B cell (primary cell): ENCODE data around the gene TATDN2. TPM values are rescaled to one million over a fixed set of nuclear protein-coding genes. Genes with fewer than 3 reads are reported as not detected.

Source experiments
- ATAC-seq: fragments of 200-7000 bp; cut with Tn5 transposase; one replicate; pipeline ENCODE4 v1.10.0; 2021; ENCODE audit warnings: low read depth, mild to moderate bottlenecking, moderate number of reproducible peaks, moderate library complexity
- CTCF ChIA-PET: fragments of 350-600 bp; sonication (Branson Sonifier 250); formaldehyde crosslinking; loops from one replicate; lab custom pipeline; 2021; ENCODE audit warnings: antibody characterized with exemption, inconsistent platforms; lab: Charles Lee
- POLR2A ChIA-PET: fragments of 350-600 bp; sonication (Branson Sonifier 250); formaldehyde crosslinking; loops from one replicate; lab custom pipeline; 2021; ENCODE audit warnings: antibody characterized with exemption; lab: Charles Lee
- DNase-seq: peaks from one replicate; pipeline ENCODE4 v3.0.0; 2013
- H2AFZ ChIP-seq: 2 replicates; pipeline ENCODE4 v1.6.1; 2012; ENCODE audit warnings: mild to moderate bottlenecking, low read depth, low read length; ENCODE audit not compliant: insufficient read depth, poor library complexity, severe bottlenecking
- H3K27ac ChIP-seq, 2 donors: 1 replicate in 1 of 2; 2 replicates in 1 of 2; pipeline ENCODE4 v1.5.1; 2012 to 2013; ENCODE audit warnings: low read length in 2 of 2, mild to moderate bottlenecking in 2 of 2, moderate library complexity in 1 of 2
- H3K27me3 ChIP-seq, 4 experiments: fragments of 200-600 bp in 1 of 4; sonication (generic) in 1 of 4; replicated peaks in 1 of 4; 1 replicate in 2 of 4; 2 replicates in 2 of 4; pipeline versions ENCODE4 v1.6.1 to v1.7.0; 2013 to 2016; ENCODE audit warnings: low read length in 3 of 4, mild to moderate bottlenecking in 2 of 4, mixed read lengths in 1 of 4, moderate library complexity in 1 of 4; ENCODE audit not compliant: insufficient read depth in 4 of 4, control insufficient read depth in 3 of 4; ENCODE audit errors: control extremely low read depth in 1 of 4
- H3K36me3 ChIP-seq, 2 experiments: replicated peaks in 1 of 2; 1 replicate in 1 of 2; 2 replicates in 1 of 2; pipeline versions ENCODE4 v1.6.1 to v1.7.1; 2013; ENCODE audit warnings: low read length in 1 of 2; ENCODE audit not compliant: insufficient read depth in 2 of 2, control insufficient read depth in 1 of 2; ENCODE audit errors: control extremely low read depth in 1 of 2, extremely low read depth in 1 of 2
- H3K4me1 ChIP-seq, 2 donors: fragments of 200-600 bp in 1 of 2; sonication (generic) in 1 of 2; 1 replicate in 1 of 2; 2 replicates in 1 of 2; pipeline versions ENCODE4 v1.5.1 to v1.6.1; 2013 to 2017; ENCODE audit warnings: low read length in 2 of 2; ENCODE audit not compliant: control insufficient read depth in 2 of 2, insufficient read depth in 2 of 2
- H3K4me2 ChIP-seq: replicated peaks from 2 replicates; pipeline ENCODE3; 2012; ENCODE audit warnings: mild to moderate bottlenecking, low read depth, low read length; ENCODE audit not compliant: poor library complexity, severe bottlenecking
- H3K4me3 ChIP-seq, 5 experiments: fragments of 200-600 bp in 1 of 5; sonication (generic) in 1 of 5; 1 replicate in 3 of 5; 2 replicates in 2 of 5; pipeline versions ENCODE4 v1.5.1 to v1.7.0; 2011 to 2016; ENCODE audit warnings: low read length in 4 of 5, mild to moderate bottlenecking in 4 of 5, low read depth in 2 of 5, control low read depth in 1 of 5, moderate library complexity in 1 of 5; ENCODE audit not compliant: insufficient read depth in 1 of 5; ENCODE audit errors: control extremely low read depth in 1 of 5, extremely low read depth in 1 of 5
- H3K79me2 ChIP-seq: fragments of 200-600 bp; sonication (generic); one replicate; pipeline ENCODE4 v1.6.0; 2016; ENCODE audit warnings: low read length; ENCODE audit not compliant: control insufficient read depth, insufficient read depth
- H3K9ac ChIP-seq: fragments of 200-600 bp; sonication (generic); 2 replicates; pipeline ENCODE4 v1.6.1; 2017; ENCODE audit warnings: mild to moderate bottlenecking, low read length, moderate library complexity
- H3K9me3 ChIP-seq, 3 donors: one replicate each; pipeline versions ENCODE4 v1.6.1 to v1.7.1; 2013; ENCODE audit warnings: low read length in 2 of 3; ENCODE audit not compliant: control insufficient read depth in 2 of 3, insufficient read depth in 1 of 3; ENCODE audit errors: control extremely low read depth in 1 of 3
- H4K20me1 ChIP-seq: 2 replicates; pipeline ENCODE4 v1.6.0; 2012; ENCODE audit warnings: mild to moderate bottlenecking, low read length; ENCODE audit not compliant: insufficient read depth, control insufficient read depth, poor library complexity, severe bottlenecking
- H3K27ac Mint-ChIP-seq: one replicate; pipeline ENCODE4 v1.8.0; 2021; ENCODE audit warnings: mixed read lengths
- H3K27me3 Mint-ChIP-seq: one replicate; pipeline ENCODE4 v1.8.0; 2021; ENCODE audit warnings: mixed read lengths
- H3K4me1 Mint-ChIP-seq: one replicate; pipeline ENCODE4 v1.8.0; 2021; ENCODE audit warnings: mixed read lengths
- H3K4me3 Mint-ChIP-seq: one replicate; pipeline ENCODE4 v1.8.0; 2021; ENCODE audit warnings: mixed read lengths
- H3K9me3 Mint-ChIP-seq: one replicate; pipeline ENCODE4 v1.8.0; 2022; ENCODE audit warnings: mixed read lengths; ENCODE audit not compliant: insufficient read depth
- CTCF ChIP-seq: fragments of 200-600 bp; IDR thresholded peaks from one replicate; pipeline ENCODE4 v1.8.0; 2022; ENCODE audit warnings: antibody characterized with exemption, mild to moderate bottlenecking
- EZH2 ChIP-seq: IDR thresholded peaks from 2 replicates; pipeline ENCODE4 v1.6.1; 2012; ENCODE audit warnings: borderline replicate concordance, low read depth, mild to moderate bottlenecking, moderate library complexity, low read length; ENCODE audit not compliant: insufficient read depth, poor library complexity, severe bottlenecking
- WGBS: methylation state at CpG from one replicate; pipeline ENCODE4 v1.1.5; 2013; ENCODE audit warnings: missing lambda C conversion rate; ENCODE audit not compliant: insufficient coverage; 5-methylcytosine and 5-hydroxymethylcytosine counted together
- intact Hi-C: fragments of 100-400 bp; cut with micrococcal nuclease; formaldehyde crosslinking; loops from one replicate; pipeline ENCODE4 v1.10.0; 2022
- polyA plus RNA-seq: library from polyadenylated mRNA; depleted of rRNA; stranded (reverse); fragments of >200 nt; gene quantifications from 2 replicates; pipeline ENCODE4 v1.2.3, GENCODE V29; 2012
- total RNA-seq, 2 donors: library from RNA; stranded (reverse); fragments of 120-200 nt in 1 of 2; gene quantifications; 1 replicate in 1 of 2; 2 replicates in 1 of 2; pipeline versions ENCODE4 v1.2.3 to v1.2.4, GENCODE V29; 2013 to 2022

The TATDN2 gene
- total and polyA plus RNA-seq, 2 donors (not counting 1 experiment from before 2014, with no cell fraction given): 24.7 to 62.9 TPM

GRCh38 chr3:10233988-10234387, 14.3 kb upstream of the TATDN2 start:
- WGBS: 92% methylated on average over 12 of the region's 13 CpGs
- no peak for TF ChIP-seq EZH2

DNA sequence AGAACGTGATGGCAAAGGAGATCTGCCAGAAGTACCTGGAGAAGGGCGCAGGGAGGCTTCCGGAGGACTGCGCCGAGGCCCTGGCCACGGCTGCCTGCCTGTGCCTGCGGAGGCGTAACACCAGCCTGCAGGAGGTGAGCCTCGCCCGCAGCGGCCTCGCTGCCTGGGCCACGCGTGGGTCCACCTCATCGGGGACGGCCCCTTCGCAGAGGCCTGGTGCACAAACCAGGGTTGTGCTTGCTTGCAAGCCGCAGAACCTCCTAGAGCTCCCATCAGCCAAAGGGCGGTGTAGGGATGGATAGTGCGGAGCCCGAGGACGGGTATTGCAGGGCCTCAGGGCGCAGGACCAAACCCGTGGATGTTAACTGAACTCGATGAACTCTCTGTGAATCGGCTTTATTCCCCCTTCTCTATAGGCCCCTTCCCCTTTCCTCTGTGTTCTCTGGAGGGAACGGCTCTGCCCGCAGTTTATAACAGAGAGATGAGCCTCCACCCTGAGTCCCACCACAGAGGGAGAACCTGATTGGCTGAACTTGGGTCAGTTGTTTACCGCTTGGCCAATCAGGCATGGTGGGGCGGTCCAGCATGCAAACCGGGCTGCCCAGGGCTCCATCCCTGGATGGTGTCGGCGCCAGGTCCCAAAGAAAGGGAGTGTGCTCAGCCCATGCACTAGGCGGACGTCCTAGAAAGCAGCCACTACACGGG, 13.6 kb upstream of the TATDN2 start:
- peaks cover 0 to 45% of the 10 kb centered on the region in 2 experiments for H3K36me3 ChIP-seq
- H2AFZ ChIP-seq: no peak overlapping the region
- no peak overlapping the region for H3K4me2 ChIP-seq
- Mint-ChIP-seq H3K9me3 (no peaks in the 10 kb centered on the region), H3K27me3 (no peaks in the 10 kb centered on the region), H3K4me1 (peaks cover 5% of the 10 kb centered on the region), H3K27ac (no peak overlapping the region), H3K4me3 (no peak overlapping the region)
- H3K9ac ChIP-seq: no peak overlapping the region
- intact Hi-C loops: no loop called here
- H3K79me2 ChIP-seq: no peaks in the 10 kb centered on the region
- no peak for ATAC-seq
- ChIA-PET POLR2A (no interaction called here), CTCF (no interaction called here)
- no peak overlapping the region for H3K27ac ChIP-seq
- no peak overlapping the region for H3K4me3 ChIP-seq
- no peaks in the 10 kb centered on the region for H4K20me1 ChIP-seq
- 98% methylated on average over 32 of the region's 36 CpGs for WGBS
- no peaks in the 10 kb centered on the region for H3K9me3 ChIP-seq
- TF ChIP-seq CTCF (no peak), EZH2 (no peak)
- DNase-seq: no peak
- H3K27me3 ChIP-seq: no peaks in the 10 kb centered on the region
- H3K4me1 ChIP-seq: peaks cover 0 to 3% of the 10 kb centered on the region in 2 donors

More at GRCh38 chr3:10233988-10234387, 14.3 kb upstream of the TATDN2 start:
- Mint-ChIP-seq H3K27ac (no peak overlapping the region), H3K27me3 (no peaks in the 10 kb centered on the region), H3K9me3 (no peaks in the 10 kb centered on the region), H3K4me3 (no peak overlapping the region), H3K4me1 (peaks cover 8% of the 10 kb centered on the region)
- Histone ChIP-seq H3K4me3 (no peak overlapping the region), H3K9ac (no peak overlapping the region), H3K27me3 (no peaks in the 10 kb centered on the region), H3K36me3 (peaks cover 0 to 43% of the 10 kb centered on the region in 2 experiments), H3K9me3 (no peaks in the 10 kb centered on the region), H3K4me1 (peaks cover 0 to 3% of the 10 kb centered on the region in 2 donors), H3K79me2 (no peaks in the 10 kb centered on the region), H2AFZ (no peak overlapping the region), H3K27ac (no peak overlapping the region), H4K20me1 (no peaks in the 10 kb centered on the region), H3K4me2 (no peak overlapping the region)
- CTCF ChIA-PET: no interaction called here
- POLR2A ChIA-PET: interaction anchor here (0.9 kb wide), 1 partner anchor 85 kb away, joined by 3 read pairs; no protein-coding TSS in a partner anchor
- ATAC-seq: no peak
- intact Hi-C loops: no loop called here
- no peak for DNase-seq
